Fibroblast of mammary gland (primary cell): ENCODE results near the gene NQO1.
A peak's percentile ranks its signal among the peaks of the same experiment; 100 is the strongest.

Source experiments
- DNase-seq: peaks from one replicate; pipeline ENCODE4 v3.0.0-alpha.2; 2010; ENCODE audit warnings: low read depth
- H3K4me3 ChIP-seq: 2 replicates; pipeline ENCODE4 v1.5.1; 2011; ENCODE audit warnings: low read depth, mild to moderate bottlenecking, low read length, moderate library complexity; ENCODE audit not compliant: control insufficient read depth
- TF ChIP-seq, protein P1 (sequence below): conservative IDR thresholded peaks from 2 replicates; pipeline ENCODE4 v1.5.1; 2011; ENCODE audit warnings: low read depth, low read length, inconsistent platforms; ENCODE audit not compliant: control insufficient read depth, insufficient read depth

NQO1 gene

DNA sequence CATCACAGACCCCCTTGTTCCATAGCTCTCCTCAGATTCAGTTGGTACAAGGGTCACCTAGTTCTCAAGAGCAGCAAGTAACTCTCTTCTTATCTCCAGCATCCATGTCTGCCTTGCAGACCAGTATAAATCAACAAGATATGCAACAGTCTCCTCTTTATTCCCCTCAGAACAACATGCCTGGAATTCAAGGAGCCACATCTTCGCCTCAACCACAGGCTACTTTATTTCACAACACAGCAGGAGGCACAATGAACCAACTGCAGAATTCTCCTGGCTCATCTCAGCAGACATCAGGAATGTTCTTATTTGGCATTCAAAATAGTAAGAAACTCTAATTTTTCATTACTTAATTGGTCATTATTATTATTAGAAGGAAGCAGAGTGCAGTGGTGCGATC, 32.4 kb downstream of the NQO1 start:
- TF ChIP-seq, protein P1, sequence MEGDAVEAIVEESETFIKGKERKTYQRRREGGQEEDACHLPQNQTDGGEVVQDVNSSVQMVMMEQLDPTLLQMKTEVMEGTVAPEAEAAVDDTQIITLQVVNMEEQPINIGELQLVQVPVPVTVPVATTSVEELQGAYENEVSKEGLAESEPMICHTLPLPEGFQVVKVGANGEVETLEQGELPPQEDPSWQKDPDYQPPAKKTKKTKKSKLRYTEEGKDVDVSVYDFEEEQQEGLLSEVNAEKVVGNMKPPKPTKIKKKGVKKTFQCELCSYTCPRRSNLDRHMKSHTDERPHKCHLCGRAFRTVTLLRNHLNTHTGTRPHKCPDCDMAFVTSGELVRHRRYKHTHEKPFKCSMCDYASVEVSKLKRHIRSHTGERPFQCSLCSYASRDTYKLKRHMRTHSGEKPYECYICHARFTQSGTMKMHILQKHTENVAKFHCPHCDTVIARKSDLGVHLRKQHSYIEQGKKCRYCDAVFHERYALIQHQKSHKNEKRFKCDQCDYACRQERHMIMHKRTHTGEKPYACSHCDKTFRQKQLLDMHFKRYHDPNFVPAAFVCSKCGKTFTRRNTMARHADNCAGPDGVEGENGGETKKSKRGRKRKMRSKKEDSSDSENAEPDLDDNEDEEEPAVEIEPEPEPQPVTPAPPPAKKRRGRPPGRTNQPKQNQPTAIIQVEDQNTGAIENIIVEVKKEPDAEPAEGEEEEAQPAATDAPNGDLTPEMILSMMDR = no peak
- H3K4me3 ChIP-seq = no peak overlapping the region
- DNase-seq = no peak

DNA sequence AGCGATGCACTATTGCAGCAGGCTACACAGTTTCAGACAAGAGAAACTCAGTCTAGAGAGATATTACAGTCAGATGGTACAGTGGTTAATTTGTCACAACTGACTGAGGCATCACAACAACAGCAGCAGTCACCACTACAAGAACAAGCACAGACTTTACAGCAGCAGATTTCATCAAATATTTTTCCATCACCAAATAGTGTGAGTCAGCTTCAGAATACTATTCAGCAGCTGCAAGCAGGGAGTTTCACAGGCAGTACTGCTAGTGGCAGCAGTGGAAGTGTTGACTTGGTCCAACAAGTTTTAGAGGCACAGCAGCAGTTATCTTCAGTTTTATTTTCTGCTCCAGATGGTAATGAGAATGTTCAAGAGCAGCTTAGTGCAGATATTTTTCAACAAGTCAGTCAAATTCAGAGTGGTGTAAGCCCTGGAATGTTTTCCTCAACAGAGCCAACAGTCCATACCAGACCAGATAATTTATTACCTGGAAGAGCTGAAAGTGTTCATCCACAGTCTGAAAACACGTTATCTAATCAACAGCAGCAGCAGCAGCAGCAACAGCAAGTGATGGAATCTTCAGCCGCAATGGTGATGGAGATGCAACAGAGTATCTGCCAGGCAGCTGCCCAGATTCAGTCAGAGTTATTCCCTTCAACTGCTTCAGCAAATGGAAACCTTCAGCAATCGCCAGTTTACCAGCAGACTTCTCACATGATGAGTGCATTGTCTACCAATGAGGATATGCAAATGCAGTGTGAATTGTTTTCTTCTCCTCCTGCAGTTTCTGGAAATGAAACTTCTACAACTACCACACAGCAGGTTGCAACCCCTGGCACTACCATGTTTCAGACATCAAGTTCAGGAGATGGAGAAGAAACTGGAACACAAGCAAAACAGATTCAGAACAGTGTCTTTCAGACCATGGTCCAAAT, 34.1 kb downstream of the NQO1 start:
- TF ChIP-seq, protein P1 = no peak
- DNase-seq = peak; percentile 59
- H3K4me3 ChIP-seq = no peak overlapping the region

DNA sequence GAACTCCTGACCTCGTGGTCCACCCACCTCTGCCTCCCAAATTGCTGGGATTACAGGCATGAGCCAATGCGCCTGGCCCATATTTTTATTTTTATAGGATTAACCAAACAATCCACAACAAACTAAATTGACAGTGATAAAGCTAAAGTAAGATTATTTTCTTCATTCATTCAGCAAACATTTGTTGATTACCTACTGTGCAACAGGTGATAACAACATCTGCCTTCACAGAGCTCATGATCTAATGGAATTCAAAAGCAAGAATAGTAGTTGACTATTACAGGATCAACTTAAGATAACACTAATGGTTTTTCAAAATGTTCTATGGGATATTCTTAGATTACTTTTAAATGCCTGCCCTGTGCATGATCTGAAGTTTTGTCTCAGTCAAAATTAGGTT, 37.8 kb downstream of the NQO1 start:
- no peak for DNase-seq
- TF ChIP-seq, protein P1 = no peak
- H3K4me3 ChIP-seq = no peak overlapping the region

DNA sequence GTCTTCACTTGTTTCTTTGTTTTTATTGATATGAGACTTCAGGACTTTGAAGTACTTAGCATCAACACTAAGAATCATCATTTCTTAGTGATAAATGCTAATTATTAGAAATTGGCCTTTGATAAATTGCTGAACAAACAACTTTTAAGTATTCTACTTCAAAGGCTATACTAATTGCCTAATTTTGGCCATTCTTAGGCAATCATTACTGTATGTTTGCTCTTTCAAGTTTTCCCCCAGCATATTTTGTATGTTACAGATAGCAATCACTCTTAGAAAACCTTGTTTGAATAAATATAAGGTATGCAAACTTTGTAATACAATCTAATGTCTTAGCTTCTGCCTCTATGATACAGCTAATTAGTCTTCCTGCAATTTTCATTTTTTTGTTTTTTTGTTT, 46.0 kb downstream of the NQO1 start:
- DNase-seq = no peak
- TF ChIP-seq, protein P1 = no peak
- no peak overlapping the region for H3K4me3 ChIP-seq

DNA sequence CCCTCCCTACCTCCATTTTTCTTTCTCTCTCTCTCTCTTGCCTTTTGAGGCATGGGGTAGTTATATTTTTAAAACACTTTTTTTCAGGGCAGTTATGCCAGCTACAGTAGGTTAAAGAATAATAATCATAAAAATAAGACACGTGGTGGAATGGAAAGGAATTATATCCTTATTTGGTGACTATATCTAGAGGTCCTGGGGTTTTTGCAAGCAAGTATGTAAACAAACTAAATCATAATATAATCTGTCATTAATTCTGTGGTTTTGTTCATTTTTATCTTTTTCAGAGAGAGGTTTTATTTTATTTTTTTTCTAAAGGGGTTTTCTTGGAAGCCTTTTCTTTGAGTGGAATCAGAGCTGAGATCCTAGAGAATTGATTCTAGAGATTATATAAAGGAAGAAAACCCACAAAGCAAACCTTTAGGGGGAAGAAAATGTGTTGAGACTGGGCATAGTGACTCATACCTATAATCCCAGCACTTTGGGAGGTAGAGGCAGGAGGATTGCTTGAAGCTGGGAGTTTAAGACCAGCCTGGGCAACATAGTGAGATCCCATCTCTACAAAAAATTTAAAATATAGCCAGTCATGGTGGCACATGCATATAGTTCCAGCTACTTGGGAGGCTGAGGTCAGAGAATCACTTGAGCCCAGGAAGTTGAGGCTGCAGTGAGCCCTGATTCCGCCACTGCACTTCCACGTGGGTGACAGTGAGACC, 53.2 kb downstream of the NQO1 start:
- DNase-seq = no peak
- TF ChIP-seq, protein P1 = no peak
- no peak overlapping the region for H3K4me3 ChIP-seq

DNA sequence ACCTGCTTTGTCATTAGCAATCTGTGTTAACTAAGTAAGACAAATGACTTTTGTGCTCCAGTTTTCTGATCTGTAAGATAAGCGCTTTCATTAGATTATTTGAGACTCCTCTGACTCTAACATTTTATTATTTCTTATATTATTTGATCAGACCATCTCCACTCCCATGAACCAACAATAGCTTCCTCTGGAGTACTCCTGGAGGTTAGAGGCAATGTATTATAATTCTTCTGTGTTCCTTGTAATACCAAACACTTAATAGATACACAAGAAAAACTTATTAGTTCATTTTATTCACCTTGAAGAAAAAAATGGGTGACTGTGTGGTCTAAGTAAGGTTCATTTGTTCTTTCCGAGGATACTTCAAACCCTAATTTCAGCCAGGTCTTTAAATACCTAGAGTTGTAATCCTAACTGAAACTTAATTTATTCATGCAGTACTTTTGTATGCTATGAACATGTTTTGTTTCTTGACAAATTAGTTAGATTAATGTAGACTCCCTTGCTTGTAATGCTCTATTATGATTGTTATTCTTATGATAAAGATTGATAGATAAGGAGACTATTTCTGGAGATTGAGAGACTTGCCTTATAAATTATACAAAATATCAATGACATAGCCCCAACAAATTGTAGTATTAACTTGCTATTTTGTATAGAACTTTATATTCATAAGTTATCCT, 53.9 kb downstream of the NQO1 start:
- H3K4me3 ChIP-seq = no peak overlapping the region
- no peak for DNase-seq
- TF ChIP-seq, protein P1 = no peak
